HG02678 (cell line): ENCODE data around the gene TYRP1.
"Not testable (repeated sequence)": the region's sequence is repeated elsewhere in the genome, so short reads cannot be mapped to it uniquely, and the experiment has no call there.

Source experiments
- ATAC-seq: cut with Tn5 transposase; IDR thresholded peaks from one replicate; pipeline ENCODE4 v1.9.1; 2021; ENCODE audit warnings: mild to moderate bottlenecking, moderate library complexity; ENCODE audit not compliant: unreplicated experiment

TYRP1 gene, protein sequence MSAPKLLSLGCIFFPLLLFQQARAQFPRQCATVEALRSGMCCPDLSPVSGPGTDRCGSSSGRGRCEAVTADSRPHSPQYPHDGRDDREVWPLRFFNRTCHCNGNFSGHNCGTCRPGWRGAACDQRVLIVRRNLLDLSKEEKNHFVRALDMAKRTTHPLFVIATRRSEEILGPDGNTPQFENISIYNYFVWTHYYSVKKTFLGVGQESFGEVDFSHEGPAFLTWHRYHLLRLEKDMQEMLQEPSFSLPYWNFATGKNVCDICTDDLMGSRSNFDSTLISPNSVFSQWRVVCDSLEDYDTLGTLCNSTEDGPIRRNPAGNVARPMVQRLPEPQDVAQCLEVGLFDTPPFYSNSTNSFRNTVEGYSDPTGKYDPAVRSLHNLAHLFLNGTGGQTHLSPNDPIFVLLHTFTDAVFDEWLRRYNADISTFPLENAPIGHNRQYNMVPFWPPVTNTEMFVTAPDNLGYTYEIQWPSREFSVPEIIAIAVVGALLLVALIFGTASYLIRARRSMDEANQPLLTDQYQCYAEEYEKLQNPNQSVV

DNA sequence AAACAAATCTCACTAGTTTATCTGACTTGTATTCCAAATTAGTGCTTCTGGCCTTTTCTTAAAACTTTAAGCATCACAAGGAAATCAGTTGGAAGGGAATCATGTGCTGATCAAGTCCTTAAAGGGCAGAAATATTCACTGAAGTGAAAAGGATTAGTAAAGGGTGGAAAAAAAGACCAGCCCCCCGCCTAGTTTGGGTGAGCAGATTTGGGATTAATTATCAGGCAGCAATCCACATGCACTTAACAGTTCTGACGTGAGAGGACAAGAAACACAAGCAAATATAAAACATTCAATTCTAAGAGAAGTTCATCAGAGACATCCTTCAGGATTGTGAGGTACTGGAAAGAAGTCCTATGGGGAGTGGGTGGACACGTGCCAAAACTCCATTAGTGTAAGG, at the start of gene TYRP1:
TYRP1 (plus strand) TSS at position 245 of the 400 bp plus-strand sequence. CDS start 612 bp downstream, outside the sequence.
- ATAC-seq, result no peak

DNA sequence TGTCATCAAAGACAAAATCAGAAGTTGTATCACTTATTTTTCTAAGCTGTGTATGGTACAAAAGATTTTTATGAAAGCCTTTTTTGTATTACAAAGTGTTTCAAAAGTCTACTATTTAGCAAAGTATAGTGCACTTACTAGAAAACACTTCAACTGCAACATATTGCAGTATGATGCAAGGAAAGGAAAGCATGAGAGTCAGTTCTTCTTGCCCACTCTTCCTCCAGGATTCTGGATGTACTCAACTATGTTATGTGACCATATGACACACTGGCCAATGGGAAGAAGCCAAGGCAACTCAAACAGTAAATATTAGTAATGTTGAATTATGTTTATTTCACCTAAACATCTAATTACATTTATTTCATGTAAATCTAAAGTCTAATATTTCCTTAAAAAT, 49.5 kb upstream of the TYRP1 start:
- no peak for ATAC-seq

DNA sequence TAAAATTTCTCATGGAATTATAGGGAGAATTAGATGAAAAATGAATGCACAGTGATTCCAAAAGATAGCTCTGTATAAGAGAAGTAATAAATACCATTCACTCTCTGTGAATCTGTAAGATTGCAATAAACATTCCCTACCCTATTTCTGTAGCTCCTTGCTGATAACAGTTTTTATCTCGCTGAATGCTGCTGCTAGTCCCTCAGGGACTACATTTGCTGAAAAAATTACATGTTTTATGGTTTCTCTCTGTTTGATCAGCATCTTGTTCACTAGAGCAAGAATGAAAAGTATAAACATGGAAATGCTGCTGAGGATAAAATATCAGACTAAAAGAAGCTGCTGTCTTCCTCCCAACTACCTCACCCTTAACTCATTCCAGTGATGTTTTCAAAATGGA, 44.3 kb upstream of the TYRP1 start:
- ATAC-seq, result no peak

DNA sequence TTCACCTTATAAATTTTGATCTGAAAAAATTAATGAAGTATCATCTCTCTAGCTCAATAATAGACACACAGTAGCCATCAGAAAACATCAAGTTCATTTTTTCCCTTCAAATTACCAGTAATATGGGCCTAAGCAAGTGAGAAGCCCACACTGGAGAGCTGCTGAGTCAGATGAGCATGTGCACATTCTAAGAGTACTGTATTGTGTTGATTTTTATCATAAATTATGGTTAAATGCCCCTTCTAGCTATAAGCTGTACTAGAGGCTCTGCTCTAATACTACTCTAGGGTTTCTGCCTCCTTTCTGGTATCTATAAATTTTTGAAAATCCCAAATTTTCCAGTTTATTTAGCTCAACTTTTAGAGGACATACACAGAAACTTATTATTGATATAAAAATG, 42.1 kb upstream of the TYRP1 start:
- ATAC-seq, result no peak

DNA sequence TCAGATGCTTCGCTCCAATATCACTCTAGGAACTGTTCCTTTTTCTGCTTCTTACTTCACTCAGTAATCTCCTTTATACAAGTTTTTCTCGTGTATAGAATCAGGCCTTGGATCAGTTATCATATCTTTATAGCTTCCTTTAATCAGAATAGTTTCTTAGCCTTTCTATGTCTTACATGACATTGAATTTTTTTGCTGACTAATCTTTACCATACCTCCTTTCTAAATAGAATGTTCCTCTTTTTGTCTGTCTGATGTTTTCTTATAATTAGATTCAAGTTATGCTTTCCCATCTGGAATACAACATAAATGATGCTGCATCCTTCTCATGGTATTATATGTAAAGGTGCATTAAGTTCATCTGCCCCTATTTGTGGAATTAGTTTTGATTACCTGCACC, 40.2 kb upstream of the TYRP1 start:
- no peak for ATAC-seq

DNA sequence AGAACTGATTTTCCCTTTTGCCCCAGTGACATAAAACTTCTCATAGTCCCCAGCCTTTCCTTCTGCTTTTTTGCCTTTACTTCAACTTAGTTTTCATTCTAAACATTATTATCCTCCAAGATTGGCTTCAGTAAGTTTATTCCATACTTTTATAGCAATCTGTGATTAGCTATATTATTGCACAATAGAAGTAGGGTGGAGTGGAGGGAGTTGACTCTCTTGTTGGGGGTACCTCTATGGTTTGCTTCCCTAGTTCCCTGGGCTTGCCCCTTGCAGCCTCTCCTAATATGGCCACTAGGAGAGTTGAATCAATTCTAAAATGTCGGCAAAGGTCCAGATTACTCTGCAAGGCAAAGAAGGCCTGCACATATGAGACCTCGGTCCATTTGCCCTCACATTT, 36.4 kb upstream of the TYRP1 start:
- ATAC-seq, result no peak

DNA sequence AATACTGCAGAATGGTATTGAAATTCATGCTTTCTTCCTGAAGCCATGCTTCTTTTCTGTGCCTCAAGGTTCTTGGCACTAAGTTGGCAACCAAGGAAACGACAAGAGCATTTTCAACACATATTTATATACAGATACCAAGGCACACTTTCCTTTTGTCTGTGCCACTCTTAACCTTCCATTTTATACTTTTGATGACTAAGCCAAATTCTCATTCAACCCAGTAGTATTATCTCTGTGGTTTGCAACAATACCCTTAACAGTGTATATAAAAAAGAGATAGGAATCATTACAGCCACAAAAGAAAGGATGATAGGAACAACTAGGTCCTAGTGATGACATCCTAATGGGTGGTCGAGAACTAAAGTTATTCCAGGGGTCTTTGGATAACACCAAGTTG, 36.0 kb upstream of the TYRP1 start:
- ATAC-seq, result no peak

DNA sequence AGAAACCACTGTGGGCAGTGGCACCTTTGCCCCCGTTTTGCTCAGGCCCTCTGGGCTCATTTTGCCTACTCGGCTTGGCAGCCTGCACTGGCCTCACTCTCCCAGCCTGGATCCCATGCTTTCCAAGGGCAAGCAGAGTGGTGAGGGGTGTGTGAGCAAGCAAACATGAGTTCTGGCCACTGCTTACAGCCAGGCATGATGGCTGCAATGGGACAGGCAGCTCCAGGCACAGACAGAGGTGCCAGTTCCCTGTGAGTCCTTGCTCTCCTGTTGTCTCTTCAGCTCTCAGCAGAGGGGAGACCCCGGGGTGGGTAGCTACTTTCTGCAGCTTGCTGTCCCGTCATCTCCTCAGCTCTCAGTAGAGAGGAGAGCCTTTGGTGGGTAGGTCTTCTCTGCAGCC, 35.2 kb upstream of the TYRP1 start:
- no peak for ATAC-seq

DNA sequence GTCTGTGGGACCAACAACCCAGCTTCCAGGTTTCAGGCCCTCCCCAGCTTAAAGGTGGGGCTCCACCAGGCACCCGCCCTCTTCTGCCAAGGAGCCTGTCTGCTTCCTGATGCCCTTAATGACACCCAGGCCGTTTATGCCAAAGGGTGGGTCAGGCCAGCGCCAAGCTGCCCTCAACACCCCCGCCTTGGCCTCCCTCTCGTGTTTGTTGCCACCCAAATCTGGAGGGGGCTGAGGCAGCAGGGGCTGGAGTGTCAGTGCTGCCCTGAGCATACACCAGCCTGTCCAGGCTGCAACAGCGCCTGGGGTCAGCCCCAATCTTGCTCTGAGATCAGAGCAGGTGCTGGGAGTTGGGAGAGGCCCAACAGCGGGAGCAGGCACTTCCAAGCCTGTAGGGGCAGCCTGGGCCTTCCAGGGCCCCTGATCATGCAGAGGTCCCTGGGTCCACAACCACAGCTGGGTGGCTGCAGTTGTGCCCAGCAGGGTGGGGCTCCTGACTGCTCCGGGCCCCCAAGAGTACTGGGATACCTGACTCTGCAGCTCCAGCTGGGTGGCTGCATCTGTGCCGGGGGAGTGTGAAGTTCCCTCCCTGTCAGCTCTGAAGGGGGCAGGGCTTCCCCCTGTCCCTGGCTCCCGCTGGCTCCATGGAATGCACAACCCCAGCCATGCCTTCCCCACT, 34.5 kb upstream of the TYRP1 start:
- ATAC-seq, result no peak

DNA sequence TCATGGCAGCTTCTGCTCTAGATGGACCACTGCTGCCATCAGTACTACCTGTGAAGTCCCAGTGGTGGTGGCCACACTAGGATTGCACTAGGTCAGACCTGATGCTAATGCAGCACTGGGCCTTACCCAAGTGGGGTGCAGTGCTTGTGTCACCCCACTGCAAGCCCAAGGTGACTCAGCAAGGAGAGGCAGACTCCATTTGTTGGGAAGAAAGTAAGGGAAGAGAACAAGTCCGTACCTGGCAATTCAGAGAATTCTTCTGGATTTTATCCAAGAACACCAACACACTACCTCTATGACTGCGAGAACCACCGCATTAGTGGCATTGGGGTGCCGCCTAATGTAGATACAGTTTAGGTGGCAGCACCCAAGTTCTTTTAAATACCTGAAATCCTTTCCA, 34.0 kb upstream of the TYRP1 start:
- ATAC-seq, result no peak

DNA sequence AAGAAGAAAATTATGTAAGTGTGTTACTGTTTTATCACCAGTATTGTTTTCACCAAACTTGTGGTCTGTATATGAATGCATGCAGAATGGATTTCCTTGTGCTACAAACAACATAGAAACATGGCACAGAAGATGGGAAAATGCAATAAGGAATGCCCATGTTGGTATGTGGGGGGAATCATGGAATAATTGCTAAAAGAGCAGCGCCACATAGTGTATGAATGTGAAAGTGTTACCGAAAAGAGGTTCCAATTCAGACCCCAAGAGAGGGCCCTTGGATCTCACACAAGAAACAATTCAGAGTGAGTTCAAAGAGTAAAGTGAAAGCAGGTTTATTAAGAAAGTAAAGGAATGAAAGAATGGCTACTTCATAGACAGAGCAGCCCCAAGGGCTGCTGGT, 26.4 kb upstream of the TYRP1 start:
- ATAC-seq, result no peak

DNA sequence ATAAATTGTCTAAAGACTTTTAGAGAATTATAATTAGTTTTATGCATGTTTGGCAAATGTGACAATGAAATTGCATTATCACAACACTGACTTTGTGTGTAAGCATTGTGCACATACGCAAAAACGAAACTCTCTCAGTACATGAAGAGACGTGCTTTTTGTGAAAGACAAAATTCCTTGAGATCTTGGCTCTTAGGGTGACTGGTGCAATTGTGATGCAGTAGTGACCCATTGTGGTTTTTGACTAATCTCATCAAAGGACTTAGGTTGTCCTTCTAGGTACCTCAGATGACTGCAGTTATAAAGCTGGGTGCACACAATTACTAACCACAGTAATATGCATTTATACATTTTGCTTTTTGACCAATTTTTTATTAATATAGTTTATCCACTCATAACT, 25.3 kb upstream of the TYRP1 start:
- no peak for ATAC-seq

DNA sequence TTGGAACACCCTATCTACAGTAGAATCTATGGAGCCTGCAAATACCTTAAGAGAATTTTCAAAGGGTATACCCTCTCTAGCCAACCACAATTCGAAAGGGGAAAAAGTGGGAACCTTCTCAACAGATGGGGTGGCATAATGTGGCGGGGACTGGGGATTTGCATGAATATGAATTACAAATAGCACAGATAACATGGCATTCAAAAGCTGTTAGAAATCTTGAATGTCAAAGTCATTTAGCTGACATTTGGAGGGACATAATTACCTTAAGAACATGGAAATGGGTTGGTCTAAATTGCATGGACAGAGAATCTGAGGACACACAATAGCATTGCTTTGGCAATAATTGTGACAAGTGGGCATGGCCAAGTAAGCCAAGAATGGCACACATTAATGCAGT, 23.2 kb upstream of the TYRP1 start:
- no peak for ATAC-seq

DNA sequence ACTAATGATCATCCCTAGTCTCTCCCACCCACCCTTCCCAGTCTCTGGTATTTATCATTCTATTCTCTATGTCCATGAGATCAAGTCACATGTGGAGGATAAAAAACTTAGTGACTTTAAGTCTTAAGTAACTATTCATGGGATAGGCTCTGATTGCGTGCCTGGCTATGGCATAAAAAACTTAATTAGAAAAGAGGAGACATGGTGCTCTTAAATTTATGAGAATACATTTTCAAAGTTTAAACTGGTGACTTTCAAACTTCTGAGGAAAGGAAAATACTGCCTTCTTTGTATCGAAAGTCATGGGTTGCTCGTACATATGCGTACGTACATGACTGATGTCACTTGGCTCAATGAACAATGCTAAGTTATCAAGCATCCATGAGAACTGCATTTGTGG, 18.2 kb upstream of the TYRP1 start:
- ATAC-seq, result no peak

DNA sequence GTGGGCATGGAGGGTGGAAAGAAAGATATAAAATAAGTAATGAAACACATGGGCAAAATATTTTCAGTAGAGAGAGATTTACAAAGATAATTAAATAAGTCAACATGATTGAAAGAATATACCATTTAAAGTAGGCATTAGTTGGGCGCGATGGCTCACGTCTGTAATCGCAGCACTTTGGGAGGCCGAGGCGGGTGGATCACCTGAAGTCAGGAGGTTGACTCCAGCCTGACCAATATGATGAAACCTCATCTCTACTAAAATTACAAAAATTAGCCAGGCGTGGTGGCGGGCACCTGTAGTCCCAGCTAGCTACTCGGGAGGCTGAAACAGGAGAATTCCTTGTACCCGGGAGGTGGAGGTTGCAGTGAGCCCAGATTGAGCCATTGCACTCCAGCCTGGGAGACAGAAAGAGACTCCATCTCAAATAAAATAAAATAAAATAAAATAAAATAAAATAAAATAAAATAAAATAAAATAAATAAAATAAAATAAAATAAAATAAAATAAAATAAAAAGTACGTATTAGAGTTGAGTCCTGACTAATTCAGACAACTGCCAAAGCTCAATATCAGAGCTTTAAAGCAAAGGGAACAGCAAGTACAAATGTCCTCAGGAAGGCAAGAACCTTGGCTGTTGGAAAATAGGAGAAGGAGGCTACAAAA, 15.6 kb upstream of the TYRP1 start:
- ATAC-seq, result not testable (repeated sequence)

DNA sequence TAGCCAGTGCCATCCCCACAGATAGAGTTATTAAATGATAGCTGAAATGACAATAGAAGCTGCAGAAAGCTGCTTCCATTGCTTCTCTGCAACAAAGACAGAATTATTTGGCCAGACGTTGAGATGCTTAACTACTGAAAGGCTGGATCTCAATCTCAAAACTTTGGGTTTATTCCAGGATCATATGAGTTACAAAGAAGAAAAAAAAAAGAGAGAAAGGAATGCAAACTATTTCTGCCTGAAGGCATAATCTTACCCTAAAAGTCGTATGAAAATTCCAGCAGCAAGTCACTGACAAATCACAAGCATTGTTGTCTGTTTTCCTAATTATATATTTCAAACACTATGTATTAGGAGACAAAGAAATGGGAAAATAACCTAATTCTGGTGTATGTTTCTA, 12.8 kb upstream of the TYRP1 start:
- no peak for ATAC-seq

DNA sequence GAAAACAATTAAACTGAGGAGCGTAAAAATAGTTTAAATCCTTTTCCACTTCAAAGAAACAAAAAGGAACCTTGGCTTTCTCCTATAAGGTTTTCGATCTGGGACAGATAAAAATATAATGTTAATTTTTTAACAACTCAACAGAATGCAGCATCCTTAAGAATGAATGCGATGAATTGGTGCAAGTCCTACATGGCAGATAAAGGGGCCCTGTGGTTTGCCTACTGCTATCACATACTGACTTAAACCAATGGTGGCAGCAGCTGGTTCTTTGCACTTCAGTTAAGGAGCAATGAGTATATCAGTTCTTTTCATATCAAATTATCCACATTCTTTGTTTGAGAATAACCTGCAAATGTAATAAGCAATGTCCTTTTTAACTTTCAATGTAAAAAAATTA, 12.4 kb upstream of the TYRP1 start:
- no peak for ATAC-seq

DNA sequence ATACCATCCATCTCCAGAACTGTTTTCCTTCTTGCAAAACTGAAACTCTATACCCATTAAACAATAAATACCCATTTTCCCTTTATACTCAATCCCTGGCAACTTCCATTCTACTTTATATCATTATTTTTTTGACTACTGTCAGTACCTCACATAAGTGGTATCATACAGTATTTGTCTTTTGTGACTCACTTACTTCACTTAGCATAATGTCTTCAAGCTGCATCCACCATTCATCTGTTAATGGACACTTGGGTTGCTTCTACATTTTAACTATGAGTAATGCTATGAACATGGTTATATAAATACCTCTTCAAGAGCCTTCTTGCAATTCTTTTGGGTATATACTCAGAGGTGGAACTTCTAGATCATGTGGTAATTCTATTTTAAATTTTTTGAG, 11.6 kb upstream of the TYRP1 start:
- ATAC-seq, result no peak

DNA sequence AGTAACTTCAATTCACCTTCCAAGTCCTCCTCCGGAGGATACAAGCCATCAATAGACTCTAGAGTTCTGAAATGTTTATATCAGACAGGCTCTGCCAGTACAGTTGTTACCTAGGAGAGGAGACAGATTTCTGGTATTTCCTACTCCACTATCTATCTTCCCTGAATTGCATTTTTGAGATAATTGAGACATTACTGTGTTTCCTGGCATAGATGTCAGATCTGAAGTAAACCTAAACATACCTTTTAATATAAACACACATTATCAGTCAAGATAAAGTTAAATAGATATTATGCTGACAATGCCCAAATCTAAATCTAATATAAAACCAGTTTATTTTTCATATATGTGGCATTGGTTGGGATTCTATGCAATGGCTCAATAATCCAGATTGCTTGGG, 8.2 kb upstream of the TYRP1 start:
- no peak for ATAC-seq

DNA sequence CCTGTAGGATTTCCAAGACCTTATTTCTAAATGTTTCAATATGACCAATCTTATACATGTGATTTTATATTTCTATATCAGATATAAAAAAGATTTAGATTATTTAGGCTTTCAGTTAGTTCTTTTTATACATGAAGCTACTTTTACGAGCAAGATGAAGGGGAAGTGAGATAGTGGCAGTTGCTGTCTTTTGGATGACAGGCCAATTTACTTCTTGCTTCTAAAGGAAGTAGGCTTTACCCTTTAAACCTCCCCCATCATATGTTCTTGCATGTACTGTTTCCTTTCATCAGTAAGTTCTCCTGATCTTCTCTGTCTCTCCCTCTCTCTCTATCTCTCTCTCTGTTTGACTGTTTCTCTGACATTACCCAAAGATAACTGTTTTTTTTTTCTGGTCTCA, 4.0 kb upstream of the TYRP1 start:
- no peak for ATAC-seq

DNA sequence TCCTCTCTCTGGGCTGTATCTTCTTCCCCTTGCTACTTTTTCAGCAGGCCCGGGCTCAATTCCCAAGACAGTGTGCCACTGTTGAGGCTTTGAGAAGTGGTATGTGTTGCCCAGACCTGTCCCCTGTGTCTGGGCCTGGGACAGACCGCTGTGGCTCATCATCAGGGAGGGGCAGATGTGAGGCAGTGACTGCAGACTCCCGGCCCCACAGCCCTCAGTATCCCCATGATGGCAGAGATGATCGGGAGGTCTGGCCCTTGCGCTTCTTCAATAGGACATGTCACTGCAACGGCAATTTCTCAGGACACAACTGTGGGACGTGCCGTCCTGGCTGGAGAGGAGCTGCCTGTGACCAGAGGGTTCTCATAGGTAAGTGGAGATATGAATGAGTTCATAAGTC, 828 bp downstream of the TYRP1 start:
- ATAC-seq, result no peak

DNA sequence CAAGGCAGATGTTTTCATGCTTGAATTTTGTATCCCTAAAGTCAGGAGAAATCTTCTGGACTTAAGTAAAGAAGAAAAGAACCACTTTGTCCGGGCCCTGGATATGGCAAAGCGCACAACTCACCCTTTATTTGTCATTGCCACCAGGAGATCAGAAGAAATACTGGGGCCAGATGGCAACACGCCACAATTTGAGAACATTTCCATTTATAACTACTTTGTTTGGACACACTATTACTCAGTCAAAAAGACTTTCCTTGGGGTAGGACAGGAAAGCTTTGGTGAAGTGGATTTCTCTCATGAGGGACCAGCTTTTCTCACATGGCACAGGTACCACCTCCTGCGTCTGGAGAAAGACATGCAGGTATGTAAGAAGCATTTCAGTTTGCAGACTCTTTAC, 2.3 kb downstream of the TYRP1 start:
- ATAC-seq, result no peak
